ENCODE results near the gene GLT1D1. TPM values are rescaled to one million over a fixed set of nuclear protein-coding genes. Genes with fewer than 3 reads are reported as not detected.

GLT1D1 gene
- total RNA-seq, 2 experiments from 2014 or later = not detected

- no peak overlapping the region for H3K4me3 Mint-ChIP-seq
- intact Hi-C loops (cut with micrococcal nuclease) = no loop called here
- no peak for DNase-seq
- H3K27ac Mint-ChIP-seq = no peak overlapping the region
- H3K4me1 Mint-ChIP-seq (ENCODE audit: low read depth) = no peaks in the 10 kb centered on the region
- peaks cover 9% of the 10 kb centered on the region for H3K9me3 Mint-ChIP-seq
- H3K27me3 Mint-ChIP-seq (ENCODE audit: low read depth) = peaks cover 2% of the 10 kb centered on the region
- no peaks in the 10 kb centered on the region for H3K36me3 Mint-ChIP-seq (ENCODE audit: low read depth)
- CTCF ChIA-PET = no interaction called here
These were observed 162.9 kb downstream of the GLT1D1 start for GRCh38 chr12:129016159-129016558.

DNA sequence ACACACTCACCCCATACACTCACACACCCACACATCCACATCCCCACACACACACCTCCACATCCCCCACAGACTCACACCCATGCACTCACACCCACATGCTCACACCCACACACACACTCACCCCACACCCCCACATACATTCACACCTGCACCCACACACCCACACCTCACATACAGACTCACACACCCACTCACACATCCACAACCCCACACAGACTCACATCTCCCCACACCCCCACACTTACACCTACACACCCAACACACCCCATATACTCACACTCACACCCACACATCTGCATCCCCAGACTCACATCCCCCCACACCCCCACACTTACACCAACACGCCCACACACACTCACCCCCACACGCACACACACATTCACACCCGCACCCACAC is 171.8 kb downstream of the GLT1D1 start:
- no peak overlapping the region for H3K4me3 Mint-ChIP-seq
- H3K27ac Mint-ChIP-seq = no peak overlapping the region
- H3K27me3 Mint-ChIP-seq (ENCODE audit: low read depth) = no peaks in the 10 kb centered on the region
- no peaks in the 10 kb centered on the region for H3K36me3 Mint-ChIP-seq (ENCODE audit: low read depth)
- intact Hi-C loops (cut with micrococcal nuclease) = no loop called here
- DNase-seq = no peak
- CTCF ChIA-PET = no interaction called here
- no peaks in the 10 kb centered on the region for H3K4me1 Mint-ChIP-seq (ENCODE audit: low read depth)
- peaks cover 6% of the 10 kb centered on the region for H3K9me3 Mint-ChIP-seq

DNA sequence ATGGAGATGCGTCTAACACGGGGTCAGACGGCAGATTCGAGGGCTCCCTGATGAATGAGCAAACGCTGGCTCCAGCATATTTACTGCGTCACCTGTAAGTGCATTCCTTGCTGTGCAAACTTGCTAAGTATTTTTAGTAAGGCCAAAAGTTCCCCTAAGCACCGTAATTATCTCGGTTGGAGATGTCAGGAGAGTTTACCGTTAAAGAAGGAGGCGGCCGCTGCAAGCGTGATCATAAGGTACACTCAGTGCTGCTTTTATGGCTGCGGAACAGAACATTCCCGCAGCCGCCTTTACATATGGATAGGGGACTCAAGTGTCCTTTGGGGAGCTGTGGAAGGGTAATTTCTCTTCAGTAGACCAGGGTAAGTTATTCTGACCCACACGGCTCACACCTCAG is 175.6 kb downstream of the GLT1D1 start:
- CTCF ChIA-PET = no interaction called here
- H3K36me3 Mint-ChIP-seq (ENCODE audit: low read depth) = no peaks in the 10 kb centered on the region
- no peak overlapping the region for H3K4me3 Mint-ChIP-seq
- H3K27ac Mint-ChIP-seq = no peak overlapping the region
- intact Hi-C loops (cut with micrococcal nuclease) = no loop called here
- no peaks in the 10 kb centered on the region for H3K27me3 Mint-ChIP-seq (ENCODE audit: low read depth)
- H3K4me1 Mint-ChIP-seq (ENCODE audit: low read depth) = no peaks in the 10 kb centered on the region
- no peaks in the 10 kb centered on the region for H3K9me3 Mint-ChIP-seq
- DNase-seq = no peak

Other genes with a start within 250 kb of the GLT1D1 start
- gene SLC15A4, start 29.5 kb upstream of the GLT1D1 start, total RNA-seq = 10 to 100 TPM; 10.1 to 10.3 TPM

Data from activated naive CD4-positive, alpha-beta T cell treated with anti-CD3 and anti-CD28 coated beads for 36 hours (primary cell).